A549 (cell line): ENCODE data around the gene EMC8.

Source experiments
- EP300 ChIP-seq, 2 experiments: fragments of >200 bp; sonication (Bioruptor Twin); formaldehyde crosslinking; IDR thresholded peaks; 2 replicates in 1 of 2; 3 replicates in 1 of 2; pipeline ENCODE4 v1.6.1; 2016 to 2017
- NR3C1 ChIP-seq: fragments of >200 bp; sonication (Bioruptor Twin); formaldehyde crosslinking; IDR thresholded peaks from 3 replicates; pipeline ENCODE4 v1.6.1; 2017
- RNF2 ChIP-seq: fragments of 200-600 bp; sonication (generic); IDR thresholded peaks from 2 replicates; pipeline ENCODE4 v1.6.1; 2016; ENCODE audit warnings: low read depth, mild to moderate bottlenecking, antibody characterized with exemption, moderate library complexity, borderline replicate concordance
- TP53 ChIP-seq: fragments of 250-450 bp; sonication (Bioruptor Pico); IDR thresholded peaks from 2 replicates; pipeline ENCODE4 v1.5.0; 2021; ENCODE audit warnings: mild to moderate bottlenecking, moderate library complexity
- TF ChIP-seq, protein P1 (sequence below): fragments of >200 bp; sonication (Bioruptor Twin); formaldehyde crosslinking; IDR thresholded peaks from 3 replicates; pipeline ENCODE4 v1.5.1; 2016
- TF ChIP-seq, protein P2 (sequence below): fragments of 200-600 bp; sonication (generic); IDR thresholded peaks from 2 replicates; pipeline ENCODE4 v1.6.1; 2016; ENCODE audit warnings: antibody characterized with exemption, mild to moderate bottlenecking, moderate library complexity

- no peak for TF ChIP-seq NR3C1
- TF ChIP-seq, protein P1, sequence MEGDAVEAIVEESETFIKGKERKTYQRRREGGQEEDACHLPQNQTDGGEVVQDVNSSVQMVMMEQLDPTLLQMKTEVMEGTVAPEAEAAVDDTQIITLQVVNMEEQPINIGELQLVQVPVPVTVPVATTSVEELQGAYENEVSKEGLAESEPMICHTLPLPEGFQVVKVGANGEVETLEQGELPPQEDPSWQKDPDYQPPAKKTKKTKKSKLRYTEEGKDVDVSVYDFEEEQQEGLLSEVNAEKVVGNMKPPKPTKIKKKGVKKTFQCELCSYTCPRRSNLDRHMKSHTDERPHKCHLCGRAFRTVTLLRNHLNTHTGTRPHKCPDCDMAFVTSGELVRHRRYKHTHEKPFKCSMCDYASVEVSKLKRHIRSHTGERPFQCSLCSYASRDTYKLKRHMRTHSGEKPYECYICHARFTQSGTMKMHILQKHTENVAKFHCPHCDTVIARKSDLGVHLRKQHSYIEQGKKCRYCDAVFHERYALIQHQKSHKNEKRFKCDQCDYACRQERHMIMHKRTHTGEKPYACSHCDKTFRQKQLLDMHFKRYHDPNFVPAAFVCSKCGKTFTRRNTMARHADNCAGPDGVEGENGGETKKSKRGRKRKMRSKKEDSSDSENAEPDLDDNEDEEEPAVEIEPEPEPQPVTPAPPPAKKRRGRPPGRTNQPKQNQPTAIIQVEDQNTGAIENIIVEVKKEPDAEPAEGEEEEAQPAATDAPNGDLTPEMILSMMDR, result no peak
- TF ChIP-seq RNF2, result no peak
- TF ChIP-seq, protein P2, sequence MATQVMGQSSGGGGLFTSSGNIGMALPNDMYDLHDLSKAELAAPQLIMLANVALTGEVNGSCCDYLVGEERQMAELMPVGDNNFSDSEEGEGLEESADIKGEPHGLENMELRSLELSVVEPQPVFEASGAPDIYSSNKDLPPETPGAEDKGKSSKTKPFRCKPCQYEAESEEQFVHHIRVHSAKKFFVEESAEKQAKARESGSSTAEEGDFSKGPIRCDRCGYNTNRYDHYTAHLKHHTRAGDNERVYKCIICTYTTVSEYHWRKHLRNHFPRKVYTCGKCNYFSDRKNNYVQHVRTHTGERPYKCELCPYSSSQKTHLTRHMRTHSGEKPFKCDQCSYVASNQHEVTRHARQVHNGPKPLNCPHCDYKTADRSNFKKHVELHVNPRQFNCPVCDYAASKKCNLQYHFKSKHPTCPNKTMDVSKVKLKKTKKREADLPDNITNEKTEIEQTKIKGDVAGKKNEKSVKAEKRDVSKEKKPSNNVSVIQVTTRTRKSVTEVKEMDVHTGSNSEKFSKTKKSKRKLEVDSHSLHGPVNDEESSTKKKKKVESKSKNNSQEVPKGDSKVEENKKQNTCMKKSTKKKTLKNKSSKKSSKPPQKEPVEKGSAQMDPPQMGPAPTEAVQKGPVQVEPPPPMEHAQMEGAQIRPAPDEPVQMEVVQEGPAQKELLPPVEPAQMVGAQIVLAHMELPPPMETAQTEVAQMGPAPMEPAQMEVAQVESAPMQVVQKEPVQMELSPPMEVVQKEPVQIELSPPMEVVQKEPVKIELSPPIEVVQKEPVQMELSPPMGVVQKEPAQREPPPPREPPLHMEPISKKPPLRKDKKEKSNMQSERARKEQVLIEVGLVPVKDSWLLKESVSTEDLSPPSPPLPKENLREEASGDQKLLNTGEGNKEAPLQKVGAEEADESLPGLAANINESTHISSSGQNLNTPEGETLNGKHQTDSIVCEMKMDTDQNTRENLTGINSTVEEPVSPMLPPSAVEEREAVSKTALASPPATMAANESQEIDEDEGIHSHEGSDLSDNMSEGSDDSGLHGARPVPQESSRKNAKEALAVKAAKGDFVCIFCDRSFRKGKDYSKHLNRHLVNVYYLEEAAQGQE, result no peak
- TF ChIP-seq EP300 (IDR thresholded peaks at IDR 0.05), result no peak
- TF ChIP-seq TP53 (CRISPR knock-in tag), result no peak
These were observed 64.1 kb downstream of the EMC8 start for GRCh38 chr16:85735225-85735635.
